DND-41 (cell line): ENCODE results near the gene NPAS2.

Experiments used
- EZH2 ChIP-seq: IDR thresholded peaks from 3 replicates; pipeline ENCODE4 v1.6.1; 2012; ENCODE audit warnings: borderline replicate concordance, low read depth, mild to moderate bottlenecking, moderate library complexity, low read length, inconsistent platforms; ENCODE audit not compliant: severe bottlenecking
- TF ChIP-seq, protein P1 (sequence below): IDR thresholded peaks from 2 replicates; pipeline ENCODE4 v1.5.1; 2012; ENCODE audit warnings: borderline replicate concordance, low read length, moderate library complexity, mild to moderate bottlenecking; ENCODE audit not compliant: poor library complexity, severe bottlenecking; ENCODE audit errors: extremely low read depth

DNA sequence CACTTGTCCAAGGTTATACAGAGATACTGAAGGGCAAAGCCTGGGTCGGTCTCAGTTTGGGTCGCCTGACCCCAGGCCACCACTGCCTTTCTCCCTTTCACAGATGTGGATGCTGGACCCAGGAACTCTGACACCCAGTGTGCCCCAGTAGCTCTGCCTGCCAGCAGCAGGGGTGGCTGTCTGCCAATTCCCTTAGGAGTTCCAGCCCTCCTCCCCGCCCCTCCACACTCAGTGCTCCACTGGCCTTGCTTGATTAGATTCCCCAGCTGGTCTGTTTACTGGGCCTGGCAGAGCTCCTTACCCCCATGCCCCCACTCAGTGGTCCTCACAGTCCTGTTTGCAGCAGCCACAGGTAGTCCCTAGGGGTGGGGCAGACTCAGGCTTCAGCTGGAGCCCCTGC, 75.5 kb downstream of the NPAS2 start:
- TF ChIP-seq, protein P1, sequence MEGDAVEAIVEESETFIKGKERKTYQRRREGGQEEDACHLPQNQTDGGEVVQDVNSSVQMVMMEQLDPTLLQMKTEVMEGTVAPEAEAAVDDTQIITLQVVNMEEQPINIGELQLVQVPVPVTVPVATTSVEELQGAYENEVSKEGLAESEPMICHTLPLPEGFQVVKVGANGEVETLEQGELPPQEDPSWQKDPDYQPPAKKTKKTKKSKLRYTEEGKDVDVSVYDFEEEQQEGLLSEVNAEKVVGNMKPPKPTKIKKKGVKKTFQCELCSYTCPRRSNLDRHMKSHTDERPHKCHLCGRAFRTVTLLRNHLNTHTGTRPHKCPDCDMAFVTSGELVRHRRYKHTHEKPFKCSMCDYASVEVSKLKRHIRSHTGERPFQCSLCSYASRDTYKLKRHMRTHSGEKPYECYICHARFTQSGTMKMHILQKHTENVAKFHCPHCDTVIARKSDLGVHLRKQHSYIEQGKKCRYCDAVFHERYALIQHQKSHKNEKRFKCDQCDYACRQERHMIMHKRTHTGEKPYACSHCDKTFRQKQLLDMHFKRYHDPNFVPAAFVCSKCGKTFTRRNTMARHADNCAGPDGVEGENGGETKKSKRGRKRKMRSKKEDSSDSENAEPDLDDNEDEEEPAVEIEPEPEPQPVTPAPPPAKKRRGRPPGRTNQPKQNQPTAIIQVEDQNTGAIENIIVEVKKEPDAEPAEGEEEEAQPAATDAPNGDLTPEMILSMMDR, result no peak
- no peak for TF ChIP-seq EZH2
